ENCODE results near the gene BCAP31.
A peak's percentile ranks its signal among the peaks of the same experiment; 100 is the strongest.
"Not testable (repeated sequence)": the region's sequence is repeated elsewhere in the genome, so short reads cannot be mapped to it uniquely, and the experiment has no call there.

The BCAP31 gene

GRCh38 chrX:153733651-153734240, 9.6 kb upstream of the BCAP31 start:
- DNase-seq = no peak

- DNase-seq = no peak
Observed at GRCh38 chrX:153732401-153732800, 8.2 kb upstream of the BCAP31 start.

- DNase-seq = no peak
Observed at GRCh38 chrX:153731845-153732215, 7.6 kb upstream of the BCAP31 start.

GRCh38 chrX:153731117-153731844, 7.1 kb upstream of the BCAP31 start:
- no peak for DNase-seq

DNA sequence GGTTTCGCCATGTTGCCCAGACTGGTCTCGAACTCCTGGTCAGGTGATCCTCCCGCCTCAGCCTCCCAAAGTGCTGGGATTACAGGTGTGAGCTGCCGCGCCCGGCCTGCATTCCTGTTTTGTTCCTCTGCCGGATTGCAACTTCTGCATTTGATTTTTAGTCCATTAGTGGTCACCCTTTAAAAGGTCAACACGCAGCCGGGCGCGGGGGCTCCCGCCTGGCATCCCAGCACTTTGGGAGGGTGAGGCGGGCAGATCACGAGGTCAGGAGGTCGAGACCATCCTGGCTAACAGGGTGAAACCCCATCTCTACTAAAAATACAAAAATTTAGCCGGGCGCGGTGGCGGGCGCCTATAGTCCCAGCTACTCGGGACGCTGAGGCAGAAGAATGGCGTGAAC, 5.9 kb upstream of the BCAP31 start:
- not testable (repeated sequence) for DNase-seq

DNA sequence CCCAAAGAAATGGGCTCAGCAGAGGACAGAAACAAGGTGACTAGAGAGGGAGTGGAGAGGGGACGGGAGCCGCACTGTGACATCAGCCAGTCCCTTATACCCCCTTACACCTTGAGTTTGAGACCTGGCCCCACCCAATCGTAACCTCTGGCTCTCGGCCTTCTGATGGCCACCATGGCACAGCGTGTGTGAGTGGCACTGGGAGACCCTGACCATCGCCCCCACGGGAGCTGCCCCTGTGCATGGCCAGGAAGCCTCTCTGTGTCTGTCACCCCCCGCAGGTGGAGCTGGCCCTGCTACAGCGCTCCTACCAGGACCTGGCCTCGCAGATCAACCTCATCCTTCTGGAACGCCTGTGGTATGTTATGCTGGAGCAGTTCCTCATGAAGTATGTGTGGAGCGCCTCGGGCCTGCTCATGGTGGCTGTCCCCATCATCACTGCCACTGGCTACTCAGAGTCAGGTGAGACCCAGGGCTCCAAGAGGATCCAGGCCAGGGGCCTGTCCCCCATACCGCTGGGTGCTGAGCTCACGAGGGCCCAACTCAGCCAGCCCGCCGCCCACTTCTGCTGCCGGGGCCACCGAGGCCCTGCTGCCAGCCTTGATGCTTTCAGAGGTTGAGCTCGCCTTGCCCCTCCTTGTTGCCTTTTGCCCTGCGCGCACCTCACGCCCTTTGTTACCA, 4.9 kb upstream of the BCAP31 start:
- no peak for DNase-seq

- DNase-seq = no peak
Observed at GRCh38 chrX:153728095-153728494, 3.9 kb upstream of the BCAP31 start.

GRCh38 chrX:153727123-153727931, 3.1 kb upstream of the BCAP31 start:
- peak; percentile 26 for DNase-seq

DNA sequence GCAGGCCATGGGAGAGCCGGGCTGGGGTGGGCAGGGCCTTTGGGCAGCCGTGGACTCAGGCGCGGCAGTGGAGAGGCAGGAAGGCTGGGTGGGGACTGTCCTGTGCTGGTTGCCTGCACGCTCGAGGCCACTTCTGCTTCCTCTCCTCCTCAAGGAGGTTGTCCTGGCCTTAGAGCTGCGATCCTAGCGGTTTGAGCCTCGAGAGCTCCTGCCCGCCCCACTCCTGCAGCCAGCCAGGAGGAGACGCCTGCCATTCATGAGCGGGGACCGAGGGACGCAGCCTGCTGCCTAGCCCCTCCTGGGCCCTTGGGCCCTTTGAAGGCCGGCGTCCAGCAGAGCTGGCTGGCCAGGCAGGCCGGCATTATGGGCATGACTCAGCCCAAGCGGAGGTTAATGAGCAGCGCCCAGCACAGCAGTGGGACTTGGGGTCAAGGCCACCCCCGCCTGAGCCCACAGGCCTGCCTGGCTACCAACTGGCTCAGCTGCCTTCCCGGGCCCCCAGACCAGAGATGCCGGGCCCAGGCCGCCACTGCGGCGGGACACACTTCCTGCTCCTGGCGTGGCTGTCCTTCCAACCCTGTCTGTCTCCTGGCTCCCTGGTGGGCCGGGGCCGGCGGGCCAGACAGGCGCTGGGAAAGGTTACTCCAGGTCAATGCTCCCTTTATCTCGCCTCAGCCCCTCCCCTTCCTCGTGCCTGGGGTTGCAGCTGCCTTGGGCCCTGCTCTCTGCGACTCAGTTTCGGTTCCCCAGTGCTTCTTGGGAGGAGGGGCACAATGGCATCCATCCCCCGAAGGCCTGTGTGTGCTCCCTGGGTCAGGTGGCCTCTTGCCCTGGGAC, 2.3 kb upstream of the BCAP31 start:
- DNase-seq = peak; percentile 17

GRCh38 chrX:153725832-153726285, 1.7 kb upstream of the BCAP31 start:
- no peak for DNase-seq

DNA sequence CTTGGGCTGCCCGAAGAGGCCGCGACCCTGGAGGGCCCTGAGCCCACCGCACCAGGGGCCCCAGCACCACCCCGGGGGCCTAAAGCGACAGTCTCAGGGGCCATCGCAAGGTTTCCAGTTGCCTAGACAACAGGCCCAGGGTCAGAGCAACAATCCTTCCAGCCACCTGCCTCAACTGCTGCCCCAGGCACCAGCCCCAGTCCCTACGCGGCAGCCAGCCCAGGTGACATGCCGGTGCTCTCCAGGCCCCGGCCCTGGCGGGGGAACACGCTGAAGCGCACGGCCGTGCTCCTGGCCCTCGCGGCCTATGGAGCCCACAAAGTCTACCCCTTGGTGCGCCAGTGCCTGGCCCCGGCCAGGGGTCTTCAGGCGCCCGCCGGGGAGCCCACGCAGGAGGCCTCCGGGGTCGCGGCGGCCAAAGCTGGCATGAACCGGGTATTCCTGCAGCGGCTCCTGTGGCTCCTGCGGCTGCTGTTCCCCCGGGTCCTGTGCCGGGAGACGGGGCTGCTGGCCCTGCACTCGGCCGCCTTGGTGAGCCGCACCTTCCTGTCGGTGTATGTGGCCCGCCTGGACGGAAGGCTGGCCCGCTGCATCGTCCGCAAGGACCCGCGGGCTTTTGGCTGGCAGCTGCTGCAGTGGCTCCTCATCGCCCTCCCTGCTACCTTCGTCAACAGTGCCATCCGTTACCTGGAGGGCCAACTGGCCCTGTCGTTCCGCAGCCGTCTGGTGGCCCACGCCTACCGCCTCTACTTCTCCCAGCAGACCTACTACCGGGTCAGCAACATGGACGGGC, 1.0 kb upstream of the BCAP31 start:
- DNase-seq = no peak

DNA sequence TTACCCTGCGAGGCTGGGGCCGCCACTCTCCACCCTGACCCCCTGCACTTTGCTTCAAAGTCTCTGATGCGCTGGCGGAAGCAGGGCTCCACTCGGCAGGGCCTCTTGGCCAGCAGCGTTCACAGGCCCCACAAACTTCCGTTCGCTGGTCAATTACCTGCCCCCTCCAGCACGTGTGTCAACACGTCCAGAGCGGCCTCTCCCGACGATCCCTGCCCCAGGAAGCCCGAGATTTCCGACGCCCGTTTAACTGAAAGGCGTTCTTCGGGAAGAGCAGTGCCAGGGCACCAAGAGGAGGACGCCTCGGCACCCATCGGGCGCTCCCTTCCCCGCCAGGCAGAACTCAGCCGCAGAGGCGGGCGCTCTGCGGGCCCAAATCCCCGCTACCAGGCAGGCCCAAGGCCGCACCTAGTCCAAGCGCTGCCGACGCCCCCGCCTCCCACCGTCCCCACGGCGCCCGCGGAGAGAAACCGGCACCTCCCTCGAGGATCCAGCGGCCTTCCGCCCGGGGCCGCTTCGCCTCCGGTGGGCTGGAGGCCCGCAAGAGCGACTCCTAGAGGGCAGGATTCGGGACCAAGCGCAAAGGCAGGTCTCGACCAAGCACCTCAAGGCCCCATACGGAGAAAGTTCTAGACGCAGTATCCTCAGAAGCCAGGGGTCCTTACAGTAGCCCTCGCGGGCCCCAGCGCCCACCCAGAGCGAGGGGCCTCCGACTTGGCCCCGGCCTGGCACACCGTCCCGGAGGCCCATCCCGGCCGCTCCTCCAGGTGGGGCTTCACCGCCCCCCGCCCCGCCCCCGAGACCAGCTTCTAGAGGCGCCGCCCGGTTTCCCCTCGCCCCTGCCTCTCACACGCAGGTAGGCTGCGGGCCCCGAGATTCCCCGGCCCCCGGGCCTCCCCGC, 586 bp downstream of the BCAP31 start:
- peak; percentile 38 for DNase-seq

GRCh38 chrX:153722704-153723350, 1.4 kb downstream of the BCAP31 start:
- no peak for DNase-seq

- no peak for DNase-seq
Observed at GRCh38 chrX:153719701-153720100, 4.5 kb downstream of the BCAP31 start.

DNA sequence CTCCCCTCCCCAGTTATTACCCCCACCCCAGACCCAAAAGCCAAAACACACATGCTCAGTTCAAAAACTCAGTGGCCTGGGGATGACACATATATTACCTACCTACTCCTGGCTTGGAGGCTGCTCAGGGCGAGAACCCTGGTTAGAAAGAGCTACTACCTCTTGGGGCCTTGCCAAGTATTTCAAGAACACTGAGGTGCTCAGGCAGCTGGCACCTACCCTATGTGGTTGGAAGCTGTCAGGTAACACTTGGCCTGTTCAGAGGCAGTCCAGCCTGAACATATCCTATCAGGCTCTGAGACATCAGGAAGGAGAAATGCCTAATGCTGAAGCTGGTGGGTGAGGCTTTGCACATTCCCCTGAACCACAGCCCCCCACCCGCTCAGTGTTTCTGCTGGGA, 4.9 kb downstream of the BCAP31 start:
- no peak for DNase-seq

DNA sequence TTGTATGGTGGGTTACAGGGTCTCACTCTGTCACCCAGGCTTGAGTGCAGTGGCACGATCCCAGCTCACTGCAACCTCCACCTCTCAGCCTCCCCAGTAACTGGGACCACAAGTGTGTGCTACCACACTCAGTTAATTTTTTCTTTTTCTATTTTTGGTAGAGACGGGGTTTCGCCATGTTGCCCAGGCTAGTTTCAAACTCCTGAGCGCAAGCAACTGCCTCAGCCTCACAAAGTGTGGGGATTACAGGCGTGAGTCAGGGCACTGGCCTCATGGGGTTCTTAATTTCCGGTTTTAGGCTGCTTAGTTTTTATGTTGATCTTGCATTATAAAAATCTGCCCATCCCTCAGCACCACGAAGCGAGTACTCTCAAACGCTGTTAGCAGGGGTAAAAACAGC, 6.7 kb downstream of the BCAP31 start:
- no peak for DNase-seq

GRCh38 chrX:153714256-153714655, 9.9 kb downstream of the BCAP31 start:
- DNase-seq = no peak

- no peak for DNase-seq
Observed at GRCh38 chrX:153709726-153710674, 14.2 kb downstream of the BCAP31 start.

DNA sequence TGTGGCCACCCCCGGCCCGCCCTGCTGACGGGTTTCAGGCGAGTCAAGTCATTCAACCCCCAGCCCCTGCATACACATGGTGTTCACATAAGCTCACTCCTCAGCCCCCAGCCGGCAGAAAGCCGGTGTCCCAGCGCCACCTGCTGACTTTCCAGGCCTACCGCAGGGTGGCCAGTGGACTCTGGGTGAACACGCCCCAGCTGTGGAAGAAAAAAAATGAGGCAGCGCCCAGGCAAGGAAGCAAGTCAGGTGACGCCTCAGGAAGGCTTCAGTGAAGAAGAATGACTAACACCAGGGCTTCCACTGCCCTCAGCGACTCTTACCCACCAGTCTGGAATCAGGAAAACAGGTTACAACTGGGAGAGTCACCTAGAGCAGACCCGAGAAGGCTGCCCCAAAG, 15.8 kb downstream of the BCAP31 start:
- DNase-seq = peak; percentile 76
